ENCODE data around the gene IL2RA.
"Not testable (repeated sequence)": the region's sequence is repeated elsewhere in the genome, so short reads cannot be mapped to it uniquely, and the experiment has no call there.

The IL2RA gene

DNA sequence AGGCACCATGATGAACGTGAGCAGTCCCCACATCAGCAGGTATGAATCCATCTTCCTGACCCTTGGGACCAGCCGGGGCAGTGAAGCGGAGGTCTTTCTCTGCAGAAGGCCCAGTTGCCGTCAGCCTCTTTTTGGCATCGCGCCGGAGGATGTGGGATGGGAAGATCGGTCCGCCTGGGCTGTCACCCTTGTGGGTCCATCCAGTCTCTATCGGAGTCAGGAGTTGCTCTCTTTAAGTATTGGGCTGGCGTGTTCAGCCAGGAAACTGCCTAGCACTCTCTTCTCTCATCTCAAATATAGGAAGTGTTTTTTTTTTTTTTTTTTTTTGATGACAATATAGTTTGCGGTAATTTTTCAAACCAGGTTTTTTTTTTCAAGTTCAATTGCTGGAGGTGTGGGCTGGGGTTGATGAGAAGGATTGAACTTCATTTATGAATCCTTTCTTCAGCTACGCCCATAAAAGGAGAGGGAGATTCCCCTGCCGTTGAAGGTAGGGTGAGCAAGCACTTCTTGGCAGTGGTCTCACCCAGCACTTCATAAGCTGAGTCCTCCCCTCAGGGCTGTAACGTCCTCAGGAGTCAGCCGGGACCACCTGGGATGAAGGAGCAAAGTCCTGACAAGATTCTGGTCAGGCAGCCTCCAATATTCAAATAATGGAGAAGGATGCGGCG lies at the start of gene IL2RA:
IL2RA (minus strand) TSS at position 267 of the 671 bp plus-strand sequence; CDS start at position 51, 216 bp downstream.
- H3K4me1 ChIP-seq (ENCODE audit: control insufficient read depth, insufficient read depth, low read length, unreplicated experiment) = peaks cover 10% of the 10 kb centered on the region
- H3K27ac ChIP-seq (ENCODE audit: low read depth, low read length) = no peak within 1 kb of the TSS
- no peaks in the 10 kb centered on the region for H3K79me2 ChIP-seq (ENCODE audit: control insufficient read depth, insufficient read depth, low read length, unreplicated experiment)
- H3K36me3 ChIP-seq (ENCODE audit: insufficient read depth, low read length) = no peaks in the 10 kb centered on the region
- H3K27me3 ChIP-seq (ENCODE audit: insufficient read depth, low read length) = peaks cover 31% of the 10 kb centered on the region
- no peak within 1 kb of the TSS for H3K4me3 ChIP-seq (ENCODE audit: low read depth, low read length)
- no peak within 1 kb of the TSS for H2AFZ ChIP-seq (ENCODE audit: low read length, unreplicated experiment)

DNA sequence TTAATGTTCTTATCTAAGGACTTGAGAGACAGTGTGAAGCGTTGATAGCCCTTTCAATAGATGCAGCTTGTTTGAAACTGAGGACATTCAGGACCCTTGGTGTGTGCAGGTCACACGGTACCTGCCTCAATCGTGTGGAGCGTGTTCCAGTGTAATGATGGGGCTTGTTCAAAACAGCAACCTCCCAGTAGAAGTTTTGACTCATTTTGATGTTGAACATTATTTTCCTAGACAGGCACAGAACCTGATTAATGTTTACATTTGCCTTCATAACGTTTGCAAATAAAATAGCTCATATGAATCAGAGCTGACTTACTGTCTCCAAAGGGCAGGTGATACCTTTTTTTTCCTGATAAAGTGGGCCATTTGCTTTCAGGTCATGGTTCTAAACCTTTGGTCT lies 48.0 kb upstream of the IL2RA start:
- Histone ChIP-seq H3K4me1 (ENCODE audit: control insufficient read depth, insufficient read depth, low read length, unreplicated experiment) (peaks cover 12% of the 10 kb centered on the region), H3K36me3 (ENCODE audit: insufficient read depth, low read length) (peaks cover 46% of the 10 kb centered on the region), H3K4me3 (ENCODE audit: low read depth, low read length) (no peak overlapping the region), H2AFZ (ENCODE audit: low read length, unreplicated experiment) (no peak overlapping the region), H3K27me3 (ENCODE audit: insufficient read depth, low read length) (no peaks in the 10 kb centered on the region), H3K27ac (ENCODE audit: low read depth, low read length) (no peak overlapping the region), H3K79me2 (ENCODE audit: control insufficient read depth, insufficient read depth, low read length, unreplicated experiment) (peaks cover 6% of the 10 kb centered on the region)

DNA sequence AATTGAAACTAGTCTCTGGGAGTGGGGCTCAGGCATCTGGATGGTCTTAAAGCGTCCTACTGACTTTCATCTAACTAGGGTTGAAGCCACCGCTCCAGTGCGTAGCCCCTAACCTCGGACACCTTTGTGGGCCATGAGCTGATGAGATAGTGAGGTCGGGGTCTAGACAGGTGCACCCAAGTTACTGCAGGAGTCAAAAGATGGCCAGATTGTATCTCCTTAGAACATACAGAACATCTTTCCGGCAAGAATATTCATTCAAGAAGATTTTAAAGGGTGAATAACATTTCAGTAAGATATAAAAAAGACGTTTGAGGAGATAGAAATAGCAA lies 47.2 kb upstream of the IL2RA start:
- H3K79me2 ChIP-seq (ENCODE audit: control insufficient read depth, insufficient read depth, low read length, unreplicated experiment) = peaks cover 6% of the 10 kb centered on the region
- peaks cover 44% of the 10 kb centered on the region for H3K36me3 ChIP-seq (ENCODE audit: insufficient read depth, low read length)
- H3K27me3 ChIP-seq (ENCODE audit: insufficient read depth, low read length) = no peaks in the 10 kb centered on the region
- H2AFZ ChIP-seq (ENCODE audit: low read length, unreplicated experiment) = no peak overlapping the region
- H3K4me1 ChIP-seq (ENCODE audit: control insufficient read depth, insufficient read depth, low read length, unreplicated experiment) = peaks cover 4% of the 10 kb centered on the region
- H3K27ac ChIP-seq (ENCODE audit: low read depth, low read length) = no peak overlapping the region
- H3K4me3 ChIP-seq (ENCODE audit: low read depth, low read length) = no peak overlapping the region

DNA sequence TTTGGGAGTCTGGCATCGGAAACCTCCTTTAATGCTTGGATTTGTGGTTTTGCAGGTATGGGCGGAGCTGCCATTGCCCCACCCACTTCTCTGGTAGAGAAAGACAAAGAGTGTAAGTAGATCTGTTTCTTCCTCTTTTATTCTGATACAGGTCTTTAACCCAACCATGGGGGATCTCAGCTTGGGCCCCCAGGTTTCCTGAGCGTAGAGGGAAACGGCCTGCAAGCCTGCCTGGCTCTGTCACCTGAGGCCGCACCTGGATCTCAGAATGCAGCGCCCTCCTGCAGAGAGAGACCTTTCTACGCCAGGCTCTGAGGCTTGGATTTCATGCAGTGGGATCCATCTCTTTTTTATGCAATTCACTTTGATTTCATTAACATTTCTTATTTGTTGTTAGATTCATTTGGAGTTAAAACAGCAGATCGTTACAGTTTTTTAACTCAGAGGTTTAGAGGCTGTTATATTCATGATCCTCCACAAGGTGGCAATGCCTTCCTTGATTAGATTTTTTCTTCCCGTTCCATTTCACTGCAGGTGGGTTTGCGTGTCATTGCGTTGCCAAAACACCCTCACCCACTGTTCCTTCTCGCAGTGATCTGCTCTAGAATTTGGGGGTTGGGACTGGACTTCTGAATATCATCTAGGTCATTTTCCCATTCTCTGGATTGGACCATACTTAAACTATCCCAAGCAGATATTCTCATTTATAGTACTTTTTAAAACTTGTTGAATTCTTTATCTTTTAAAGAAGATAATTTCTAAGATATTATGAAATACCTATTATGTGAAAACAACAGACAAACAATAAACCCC lies 46.7 kb upstream of the IL2RA start:
- peaks cover 42% of the 10 kb centered on the region for H3K36me3 ChIP-seq (ENCODE audit: insufficient read depth, low read length)
- H3K4me1 ChIP-seq (ENCODE audit: control insufficient read depth, insufficient read depth, low read length, unreplicated experiment) = no peaks in the 10 kb centered on the region
- H3K79me2 ChIP-seq (ENCODE audit: control insufficient read depth, insufficient read depth, low read length, unreplicated experiment) = peaks cover 7% of the 10 kb centered on the region
- no peak overlapping the region for H2AFZ ChIP-seq (ENCODE audit: low read length, unreplicated experiment)
- H3K27ac ChIP-seq (ENCODE audit: low read depth, low read length) = no peak overlapping the region
- no peak overlapping the region for H3K4me3 ChIP-seq (ENCODE audit: low read depth, low read length)
- no peaks in the 10 kb centered on the region for H3K27me3 ChIP-seq (ENCODE audit: insufficient read depth, low read length)

DNA sequence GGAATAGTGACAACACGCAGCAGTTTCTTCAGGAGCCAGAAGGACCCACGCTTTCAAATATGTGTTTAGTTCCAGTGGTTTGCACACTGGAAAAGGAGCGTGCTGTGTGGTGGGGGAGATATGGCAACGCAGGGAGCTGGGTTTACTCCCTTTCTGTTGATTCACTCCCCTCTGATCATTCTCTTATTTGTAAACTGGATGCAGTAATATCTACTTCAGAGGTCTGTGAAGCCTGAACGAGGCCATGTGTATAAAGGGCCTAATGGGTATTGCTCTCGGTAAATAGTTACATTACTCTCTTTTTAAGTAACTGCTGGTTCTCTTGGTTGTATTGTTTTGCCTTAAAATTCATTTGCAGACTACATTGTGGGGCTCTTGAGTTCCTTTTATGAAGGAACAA lies 45.9 kb upstream of the IL2RA start:
- H3K4me1 ChIP-seq (ENCODE audit: control insufficient read depth, insufficient read depth, low read length, unreplicated experiment) = no peaks in the 10 kb centered on the region
- no peak overlapping the region for H2AFZ ChIP-seq (ENCODE audit: low read length, unreplicated experiment)
- peaks cover 11% of the 10 kb centered on the region for H3K79me2 ChIP-seq (ENCODE audit: control insufficient read depth, insufficient read depth, low read length, unreplicated experiment)
- peaks cover 40% of the 10 kb centered on the region for H3K36me3 ChIP-seq (ENCODE audit: insufficient read depth, low read length)
- no peaks in the 10 kb centered on the region for H3K27me3 ChIP-seq (ENCODE audit: insufficient read depth, low read length)
- no peak overlapping the region for H3K27ac ChIP-seq (ENCODE audit: low read depth, low read length)
- no peak overlapping the region for H3K4me3 ChIP-seq (ENCODE audit: low read depth, low read length)

DNA sequence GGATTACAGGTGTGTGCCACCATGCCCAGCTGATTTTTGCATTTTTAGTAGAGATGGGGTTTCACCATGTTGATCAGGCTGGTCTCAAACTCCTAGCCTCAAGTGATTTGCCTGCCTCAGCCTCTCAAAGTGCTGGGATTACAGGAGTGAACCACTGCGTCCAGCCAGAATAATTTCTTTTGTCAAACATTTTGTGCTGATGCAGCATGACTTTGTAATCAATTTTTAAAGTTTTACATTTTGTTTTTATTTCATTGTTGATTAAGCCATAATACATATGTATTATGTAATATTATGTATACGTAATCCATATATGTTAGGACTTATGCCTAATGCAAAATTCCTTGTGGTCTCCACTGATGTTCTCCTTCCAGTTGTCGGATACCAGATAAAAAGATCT lies 45.4 kb upstream of the IL2RA start:
- not testable (repeated sequence) for H3K4me1 ChIP-seq (ENCODE audit: control insufficient read depth, insufficient read depth, low read length, unreplicated experiment); H3K27ac ChIP-seq (ENCODE audit: low read depth, low read length); H2AFZ ChIP-seq (ENCODE audit: low read length, unreplicated experiment); H3K27me3 ChIP-seq (ENCODE audit: insufficient read depth, low read length); H3K4me3 ChIP-seq (ENCODE audit: low read depth, low read length)
- peaks cover 13% of the 10 kb centered on the region for H3K79me2 ChIP-seq (ENCODE audit: control insufficient read depth, insufficient read depth, low read length, unreplicated experiment)
- peaks cover 35% of the 10 kb centered on the region for H3K36me3 ChIP-seq (ENCODE audit: insufficient read depth, low read length)

DNA sequence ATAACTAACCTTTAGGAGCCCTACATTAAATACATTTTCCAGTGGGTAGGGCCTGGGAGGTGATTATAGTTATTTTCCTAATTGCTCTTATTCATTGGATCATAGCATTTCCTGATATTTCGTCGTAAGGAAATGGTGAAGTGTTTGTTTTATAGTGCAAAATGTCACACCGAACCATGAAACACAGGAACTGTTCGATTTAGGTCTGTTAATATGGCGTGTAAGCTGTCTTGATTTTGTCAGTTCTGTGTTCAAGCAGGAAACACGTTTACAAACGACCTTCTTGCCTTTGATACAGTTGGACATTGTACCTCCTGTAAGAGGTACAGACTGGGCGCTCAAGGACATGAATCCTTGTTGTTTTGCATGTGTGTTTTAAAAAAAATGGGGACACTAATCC lies 41.4 kb upstream of the IL2RA start:
- no peaks in the 10 kb centered on the region for H3K4me1 ChIP-seq (ENCODE audit: control insufficient read depth, insufficient read depth, low read length, unreplicated experiment)
- H3K4me3 ChIP-seq (ENCODE audit: low read depth, low read length) = no peak overlapping the region
- H3K36me3 ChIP-seq (ENCODE audit: insufficient read depth, low read length) = peaks cover 31% of the 10 kb centered on the region
- peaks cover 28% of the 10 kb centered on the region for H3K79me2 ChIP-seq (ENCODE audit: control insufficient read depth, insufficient read depth, low read length, unreplicated experiment)
- no peak overlapping the region for H2AFZ ChIP-seq (ENCODE audit: low read length, unreplicated experiment)
- no peak overlapping the region for H3K27ac ChIP-seq (ENCODE audit: low read depth, low read length)
- H3K27me3 ChIP-seq (ENCODE audit: insufficient read depth, low read length) = no peaks in the 10 kb centered on the region

DNA sequence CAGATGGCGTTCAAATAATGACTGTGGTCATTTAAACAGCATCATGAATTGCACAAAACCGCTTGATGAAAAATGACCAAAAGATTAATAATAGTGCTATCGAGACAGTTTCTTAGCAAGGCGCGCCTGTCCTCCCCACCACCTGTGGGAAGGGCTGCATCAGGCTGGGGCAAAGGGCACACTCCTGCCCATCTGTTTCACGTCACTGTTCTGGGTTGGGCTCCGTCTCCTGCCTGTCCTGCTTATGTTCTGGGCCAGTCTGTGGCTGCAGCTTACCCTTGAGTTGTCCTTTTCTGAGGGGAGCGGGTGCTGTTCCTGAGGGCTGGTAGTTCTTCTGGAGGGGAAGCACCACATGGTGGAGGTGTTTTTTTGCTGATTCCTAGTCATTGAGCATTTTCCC lies 40.0 kb upstream of the IL2RA start:
- Histone ChIP-seq H3K4me1 (ENCODE audit: control insufficient read depth, insufficient read depth, low read length, unreplicated experiment) (no peaks in the 10 kb centered on the region), H2AFZ (ENCODE audit: low read length, unreplicated experiment) (no peak overlapping the region), H3K36me3 (ENCODE audit: insufficient read depth, low read length) (peaks cover 31% of the 10 kb centered on the region), H3K27ac (ENCODE audit: low read depth, low read length) (no peak overlapping the region), H3K27me3 (ENCODE audit: insufficient read depth, low read length) (no peaks in the 10 kb centered on the region), H3K79me2 (ENCODE audit: control insufficient read depth, insufficient read depth, low read length, unreplicated experiment) (peaks cover 38% of the 10 kb centered on the region), H3K4me3 (ENCODE audit: low read depth, low read length) (no peak overlapping the region)

DNA sequence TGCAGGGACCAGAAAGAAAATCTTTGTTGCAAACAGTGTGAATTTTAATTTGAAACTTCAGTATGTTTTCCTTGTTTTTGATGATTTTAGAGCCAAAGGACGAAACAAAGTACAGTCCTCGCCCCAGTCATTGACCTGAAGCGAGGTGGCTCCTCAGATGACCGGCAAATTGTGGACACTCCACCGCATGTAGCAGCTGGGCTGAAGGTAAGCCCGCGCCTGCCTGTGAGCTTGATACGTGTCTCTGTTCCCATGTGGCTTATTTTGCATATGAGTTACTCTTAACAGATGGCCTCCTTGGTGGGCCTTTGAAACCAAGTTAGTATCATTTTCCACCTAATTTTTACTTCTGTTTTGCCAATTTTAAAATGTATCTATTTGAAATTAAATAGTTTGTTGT lies 39.0 kb upstream of the IL2RA start:
- no peak overlapping the region for H3K4me3 ChIP-seq (ENCODE audit: low read depth, low read length)

DNA sequence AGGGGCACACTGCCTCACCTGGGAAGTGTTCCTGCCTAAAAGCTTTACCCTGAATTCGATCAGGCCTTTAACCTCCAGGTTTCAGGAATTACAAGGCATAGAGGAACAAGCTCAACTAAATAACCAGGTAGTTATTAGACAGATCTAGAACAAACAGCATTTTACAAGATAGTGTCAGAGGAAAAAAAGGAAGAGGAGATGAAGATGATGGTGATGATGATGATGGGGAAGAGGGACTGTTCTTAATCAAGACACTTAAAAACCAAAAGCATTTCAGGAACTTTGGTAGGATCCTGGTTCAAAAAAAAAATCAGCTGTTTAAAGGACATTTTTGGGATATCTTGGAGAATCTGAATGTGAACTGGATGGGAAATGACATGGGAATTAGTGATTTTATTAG lies 38.2 kb upstream of the IL2RA start:
- H3K36me3 ChIP-seq (ENCODE audit: insufficient read depth, low read length) = peaks cover 24% of the 10 kb centered on the region

More for the DNA sequence above, 39.0 kb upstream of the IL2RA start:
- no peak overlapping the region for H2AFZ ChIP-seq (ENCODE audit: low read length, unreplicated experiment)
- no peaks in the 10 kb centered on the region for H3K4me1 ChIP-seq (ENCODE audit: control insufficient read depth, insufficient read depth, low read length, unreplicated experiment)
- H3K79me2 ChIP-seq (ENCODE audit: control insufficient read depth, insufficient read depth, low read length, unreplicated experiment) = peaks cover 48% of the 10 kb centered on the region
- H3K27me3 ChIP-seq (ENCODE audit: insufficient read depth, low read length) = no peaks in the 10 kb centered on the region
- H3K36me3 ChIP-seq (ENCODE audit: insufficient read depth, low read length) = peaks cover 29% of the 10 kb centered on the region
- H3K27ac ChIP-seq (ENCODE audit: low read depth, low read length) = no peak overlapping the region

DNA sequence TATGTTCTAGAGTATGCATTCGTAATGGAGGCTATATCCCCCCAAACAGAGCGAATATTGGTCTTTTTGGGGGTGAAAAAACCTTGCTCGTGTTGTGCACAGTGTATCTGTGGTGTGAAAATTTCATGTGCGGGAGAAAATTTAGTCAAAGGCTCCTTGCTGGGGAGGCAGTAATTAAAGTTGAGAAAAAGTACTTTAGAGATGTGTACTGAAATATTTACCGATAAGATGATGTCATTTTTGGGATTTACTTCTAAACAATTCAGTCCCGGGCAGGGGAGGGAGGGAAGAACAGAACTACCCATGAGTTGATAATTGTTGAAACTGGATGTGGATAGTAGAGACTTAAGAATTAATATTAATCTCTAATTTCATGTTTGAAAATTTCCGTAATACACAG lies 36.0 kb upstream of the IL2RA start:
- peaks cover 72% of the 10 kb centered on the region for H3K79me2 ChIP-seq (ENCODE audit: control insufficient read depth, insufficient read depth, low read length, unreplicated experiment)
- no peak overlapping the region for H3K27ac ChIP-seq (ENCODE audit: low read depth, low read length)
- peaks cover 17% of the 10 kb centered on the region for H3K36me3 ChIP-seq (ENCODE audit: insufficient read depth, low read length)

More for the DNA sequence above, 38.2 kb upstream of the IL2RA start:
- Histone ChIP-seq H3K79me2 (ENCODE audit: control insufficient read depth, insufficient read depth, low read length, unreplicated experiment) (peaks cover 56% of the 10 kb centered on the region), H2AFZ (ENCODE audit: low read length, unreplicated experiment) (no peak overlapping the region), H3K27me3 (ENCODE audit: insufficient read depth, low read length) (no peaks in the 10 kb centered on the region), H3K27ac (ENCODE audit: low read depth, low read length) (no peak overlapping the region), H3K4me3 (ENCODE audit: low read depth, low read length) (no peak overlapping the region), H3K4me1 (ENCODE audit: control insufficient read depth, insufficient read depth, low read length, unreplicated experiment) (peaks cover 5% of the 10 kb centered on the region)

More for the DNA sequence above, 36.0 kb upstream of the IL2RA start:
- Histone ChIP-seq H3K4me3 (ENCODE audit: low read depth, low read length) (no peak overlapping the region), H3K4me1 (ENCODE audit: control insufficient read depth, insufficient read depth, low read length, unreplicated experiment) (peaks cover 6% of the 10 kb centered on the region), H3K27me3 (ENCODE audit: insufficient read depth, low read length) (no peaks in the 10 kb centered on the region), H2AFZ (ENCODE audit: low read length, unreplicated experiment) (no peak overlapping the region)

Measured in ACC112 (cell line).